ENCODE data around the gene ENPP6.

The ENPP6 gene

DNA sequence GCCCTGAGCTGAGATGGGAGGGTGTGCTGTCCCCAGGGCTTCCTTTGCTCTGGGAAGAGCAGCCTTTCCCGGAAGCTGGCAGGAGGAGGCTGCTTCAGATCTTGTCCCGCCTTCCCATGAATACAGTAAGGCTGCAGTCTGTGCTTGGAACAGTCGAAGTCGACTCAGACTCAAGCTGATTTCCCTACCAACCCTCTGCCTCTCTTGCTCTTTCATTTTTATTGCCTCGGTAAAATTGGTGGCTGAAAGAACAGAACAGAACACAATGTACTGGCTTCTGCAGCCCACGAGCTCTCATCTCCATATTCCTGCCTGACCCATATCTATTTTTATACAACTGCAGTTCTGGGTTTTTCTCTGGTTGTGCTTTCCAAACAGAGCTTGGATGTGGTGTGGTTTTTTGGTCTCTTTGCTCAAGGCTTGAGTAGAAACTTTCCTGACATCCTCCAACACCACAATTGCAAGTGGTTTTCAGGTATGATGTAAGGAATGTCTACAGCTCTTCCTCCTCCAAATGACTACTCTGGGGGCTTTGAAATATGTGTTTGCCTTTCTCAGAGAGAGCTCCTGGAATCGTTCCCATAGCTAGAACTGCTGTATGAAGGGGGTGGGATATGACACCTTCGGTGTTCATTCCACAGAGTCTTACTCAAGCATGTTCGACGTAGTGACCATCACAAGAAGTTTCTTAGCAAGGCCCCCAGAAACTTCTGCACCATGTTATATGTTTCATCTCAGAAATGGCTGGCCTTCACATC is 61.3 kb downstream of the ENPP6 start:
- H3K9me2 ChIP-seq (ENCODE audit: low read depth, low read length): no peaks in the 10 kb centered on the region
- H3F3A ChIP-seq (ENCODE audit: insufficient read depth, low read length): no peaks in the 10 kb centered on the region
- no peak overlapping the region for H3K4me2 ChIP-seq (ENCODE audit: low read length)
- no peaks in the 10 kb centered on the region for H3K27me3 ChIP-seq (ENCODE audit: insufficient read depth, low read length)
- no peaks in the 10 kb centered on the region for H3K4me1 ChIP-seq (ENCODE audit: insufficient read depth, low read length, severe bottlenecking)
- H3K9ac ChIP-seq (ENCODE audit: low read length): no peak overlapping the region
- no peaks in the 10 kb centered on the region for H3K36me3 ChIP-seq (ENCODE audit: insufficient read depth, low read length)
- no peak for TF ChIP-seq EZH2 (IDR thresholded peaks at IDR 0.05; ENCODE audit: borderline replicate concordance, low read length)
- TF ChIP-seq CTCF (IDR thresholded peaks at IDR 0.05; ENCODE audit: low read length): no peak
- no peak overlapping the region for H2AFZ ChIP-seq (ENCODE audit: low read length)
- H3K9me3 ChIP-seq (ENCODE audit: low read length): no peaks in the 10 kb centered on the region
- no peaks in the 10 kb centered on the region for H4K20me1 ChIP-seq (ENCODE audit: insufficient read depth, low read length)
- H3K4me3 ChIP-seq (ENCODE audit: low read depth, low read length, poor library complexity, severe bottlenecking): no peak overlapping the region
- no peaks in the 10 kb centered on the region for H3K79me2 ChIP-seq (ENCODE audit: insufficient read depth, low read length)
- H3K27ac ChIP-seq (ENCODE audit: low read depth, low read length, poor library complexity, severe bottlenecking): no peak overlapping the region

DNA sequence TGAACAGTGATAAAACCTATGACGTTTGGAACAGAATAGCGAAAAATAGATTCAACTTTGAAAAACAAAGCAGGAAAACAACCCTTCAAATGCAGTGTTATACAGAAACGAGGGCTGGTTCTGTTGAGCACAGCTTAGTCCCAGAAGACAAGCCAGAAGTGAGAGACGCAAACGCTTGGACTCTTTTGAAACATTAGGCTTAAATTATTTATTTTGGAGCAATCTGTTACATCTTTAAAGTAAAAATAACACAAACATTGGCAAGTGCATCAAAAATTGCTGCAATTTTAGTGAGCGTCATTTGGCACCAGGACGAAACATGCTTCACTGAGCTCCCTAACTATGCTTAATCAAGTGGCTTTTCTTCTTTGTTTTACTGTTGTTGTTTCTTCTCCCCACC is 63.5 kb downstream of the ENPP6 start:
- Histone ChIP-seq H3F3A (ENCODE audit: insufficient read depth, low read length) (no peaks in the 10 kb centered on the region), H3K4me1 (ENCODE audit: insufficient read depth, low read length, severe bottlenecking) (no peaks in the 10 kb centered on the region), H3K27ac (ENCODE audit: low read depth, low read length, poor library complexity, severe bottlenecking) (no peak overlapping the region), H3K36me3 (ENCODE audit: insufficient read depth, low read length) (no peaks in the 10 kb centered on the region), H2AFZ (ENCODE audit: low read length) (no peak overlapping the region), H3K4me3 (ENCODE audit: low read depth, low read length, poor library complexity, severe bottlenecking) (no peak overlapping the region), H3K9ac (ENCODE audit: low read length) (no peak overlapping the region), H3K4me2 (ENCODE audit: low read length) (no peak overlapping the region), H3K79me2 (ENCODE audit: insufficient read depth, low read length) (no peaks in the 10 kb centered on the region), H3K9me3 (ENCODE audit: low read length) (no peaks in the 10 kb centered on the region), H4K20me1 (ENCODE audit: insufficient read depth, low read length) (no peaks in the 10 kb centered on the region), H3K27me3 (ENCODE audit: insufficient read depth, low read length) (no peaks in the 10 kb centered on the region), H3K9me2 (ENCODE audit: low read depth, low read length) (no peaks in the 10 kb centered on the region)
- TF ChIP-seq CTCF (IDR thresholded peaks at IDR 0.05; ENCODE audit: low read length): no peak
- no peak for TF ChIP-seq EZH2 (IDR thresholded peaks at IDR 0.05; ENCODE audit: borderline replicate concordance, low read length)

DNA sequence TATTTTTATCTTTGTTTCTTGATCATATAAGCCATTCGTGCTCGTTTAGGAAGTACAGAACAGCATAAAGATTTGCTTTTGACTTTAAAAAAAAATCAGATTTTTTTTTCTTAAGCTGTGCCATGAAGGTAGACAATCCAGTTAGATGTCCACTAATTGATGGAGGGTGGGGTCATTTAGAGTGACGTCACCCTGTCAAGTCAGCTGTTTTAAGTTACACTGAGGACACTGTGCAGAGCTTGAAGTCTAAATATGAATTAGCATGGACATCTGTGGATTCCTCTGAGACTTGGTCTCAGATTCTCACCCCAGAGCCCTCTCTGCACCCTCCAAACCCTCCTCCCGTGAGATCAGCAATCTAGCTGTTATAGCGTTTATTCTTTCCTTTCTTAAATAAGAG is 63.9 kb downstream of the ENPP6 start:
- H3K27ac ChIP-seq (ENCODE audit: low read depth, low read length, poor library complexity, severe bottlenecking): no peak overlapping the region
- H2AFZ ChIP-seq (ENCODE audit: low read length): no peak overlapping the region
- no peak overlapping the region for H3K4me2 ChIP-seq (ENCODE audit: low read length)
- H3K27me3 ChIP-seq (ENCODE audit: insufficient read depth, low read length): no peaks in the 10 kb centered on the region
- H3F3A ChIP-seq (ENCODE audit: insufficient read depth, low read length): no peaks in the 10 kb centered on the region
- no peaks in the 10 kb centered on the region for H3K79me2 ChIP-seq (ENCODE audit: insufficient read depth, low read length)
- H3K9ac ChIP-seq (ENCODE audit: low read length): no peak overlapping the region
- no peak overlapping the region for H3K4me3 ChIP-seq (ENCODE audit: low read depth, low read length, poor library complexity, severe bottlenecking)
- no peaks in the 10 kb centered on the region for H3K9me3 ChIP-seq (ENCODE audit: low read length)
- H3K4me1 ChIP-seq (ENCODE audit: insufficient read depth, low read length, severe bottlenecking): no peaks in the 10 kb centered on the region
- no peaks in the 10 kb centered on the region for H3K9me2 ChIP-seq (ENCODE audit: low read depth, low read length)
- no peaks in the 10 kb centered on the region for H4K20me1 ChIP-seq (ENCODE audit: insufficient read depth, low read length)
- TF ChIP-seq EZH2 (IDR thresholded peaks at IDR 0.05; ENCODE audit: borderline replicate concordance, low read length) (no peak), CTCF (IDR thresholded peaks at IDR 0.05; ENCODE audit: low read length) (no peak)
- no peaks in the 10 kb centered on the region for H3K36me3 ChIP-seq (ENCODE audit: insufficient read depth, low read length)
